ENCODE measurements around the gene NVL. TPM values are rescaled to one million over a fixed set of nuclear protein-coding genes. Genes with fewer than 3 reads are reported as not detected.

Gene NVL
- total and polyA plus RNA-seq, 2 of the 8 experiments (the other 6 are each of a cell fraction or from before 2014, with no cell fraction given): 22.7 to 45.8 TPM

GRCh38 chr1:224216382-224216781 is 113.6 kb downstream of the NVL start:
- Histone ChIP-seq H2AFZ (ENCODE audit: low read length) (no peak overlapping the region), H3K4ac (replicated peaks; ENCODE audit: insufficient read length, low read depth, low read length) (no peak overlapping the region), H3K9ac (replicated peaks in 1 of 4; ENCODE audit: extremely low read depth in 1 of 4, low read depth in 3 of 4, low read length in 3 of 4) (no peak overlapping the region), H2BK120ac (replicated peaks; ENCODE audit: low read depth, low read length) (no peak overlapping the region), H4K20me1 (replicated peaks in 1 of 2; ENCODE audit: control insufficient read depth in 1 of 2, insufficient read depth in 2 of 2, low read length in 2 of 2) (no peaks in the 10 kb centered on the region), H2AK5ac (ENCODE audit: low read depth, low read length) (no peak overlapping the region), H3K79me1 (ENCODE audit: low read depth, low read length) (no peaks in the 10 kb centered on the region), H4K91ac (replicated peaks; ENCODE audit: insufficient read length, low read length) (no peak overlapping the region), H3K56ac (replicated peaks; ENCODE audit: insufficient read length, low read depth, low read length) (no peak overlapping the region), H3K4me3 (ENCODE audit: extremely low read depth in 1 of 4, insufficient read depth in 2 of 4, low read depth in 3 of 4, low read length in 4 of 4) (no peak overlapping the region), H4K5ac (ENCODE audit: insufficient read length, low read depth, low read length) (no peak overlapping the region), H3K36me3 (ENCODE audit: control insufficient read depth in 2 of 4, insufficient read depth in 4 of 4, low read length in 3 of 4) (no peaks in the 10 kb centered on the region), H3K27ac (ENCODE audit: low read depth, low read length) (no peak overlapping the region), H3K4me1 (replicated peaks in 1 of 4; ENCODE audit: control insufficient read depth in 3 of 4, insufficient read depth in 4 of 4, low read length in 3 of 4) (peaks cover 10 to 15% (median 11%) of the 10 kb centered on the region in 4 experiments), H3K23ac (ENCODE audit: insufficient read length) (no peak overlapping the region), H3K18ac (ENCODE audit: extremely low read depth, low read length) (no peak overlapping the region), H4K8ac (ENCODE audit: extremely low read depth, insufficient read depth, low read length) (no peak overlapping the region; the same call in 1 of the 2 replicates), H3K14ac (ENCODE audit: insufficient read length) (no peak overlapping the region), H2BK20ac (ENCODE audit: low read length) (no peak overlapping the region), H3K23me2 (ENCODE audit: low read depth, low read length) (no peaks in the 10 kb centered on the region), H2BK12ac (ENCODE audit: low read depth, low read length) (no peak overlapping the region), H3K4me2 (ENCODE audit: insufficient read depth in 1 of 2, low read depth in 2 of 2, low read length in 2 of 2) (no peak overlapping the region), H2BK15ac (ENCODE audit: low read length) (no peak overlapping the region), H3K9me3 (ENCODE audit: insufficient read depth in 2 of 2, low read depth in 1 of 2, low read length in 1 of 2) (no peaks in the 10 kb centered on the region; a peak in 1 of 4 replicates), H3K79me2 (ENCODE audit: control insufficient read depth in 1 of 2, insufficient read depth in 2 of 2, low read length in 2 of 2) (no peaks in the 10 kb centered on the region), H2BK5ac (ENCODE audit: low read depth, low read length) (no peak overlapping the region), H3K27me3 (replicated peaks in 1 of 4; ENCODE audit: control insufficient read depth in 3 of 4, extremely low read depth in 1 of 4, insufficient read depth in 3 of 4, low read length in 3 of 4) (no peaks in the 10 kb centered on the region; a peak in 1 of 7 replicates)
- WGBS, 2 experiments (ENCODE audit: extremely low coverage in 1 of 2, insufficient coverage in 1 of 2, insufficient read length in 1 of 2, insufficient replicate concordance in 2 of 2, low coverage in 1 of 2, low lambda C conversion rate in 2 of 2, missing lambda C conversion rate in 1 of 2): 98% methylated on average over 8 of the region's 8 CpGs; no CpG with 5 or more reads in 1 of the 2 experiments
- no peak for TF ChIP-seq ATF2 (IDR thresholded peaks at IDR 0.05; ENCODE audit: low read length)
- no peak for TF ChIP-seq CTBP2 (IDR thresholded peaks at IDR 0.05; ENCODE audit: borderline replicate concordance, insufficient read depth, insufficient read length, low read length)
- no peak for TF ChIP-seq SP2 (IDR thresholded peaks at IDR 0.05; ENCODE audit: low read length)
- no peak for TF ChIP-seq HDAC6 (IDR thresholded peaks at IDR 0.05; ENCODE audit: low read depth, low read length)
- TF ChIP-seq TBP (IDR thresholded peaks at IDR 0.05; ENCODE audit: low read depth, low read length): no peak
- TF ChIP-seq CHD2 (IDR thresholded peaks at IDR 0.05; ENCODE audit: low read length): no peak
- TF ChIP-seq, protein P1, sequence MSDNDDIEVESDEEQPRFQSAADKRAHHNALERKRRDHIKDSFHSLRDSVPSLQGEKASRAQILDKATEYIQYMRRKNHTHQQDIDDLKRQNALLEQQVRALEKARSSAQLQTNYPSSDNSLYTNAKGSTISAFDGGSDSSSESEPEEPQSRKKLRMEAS (IDR thresholded peaks at IDR 0.05): no peak
- no peak for TF ChIP-seq MAFK (IDR thresholded peaks at IDR 0.05; ENCODE audit: low read depth, low read length)
- TF ChIP-seq POLR2AphosphoS5 (IDR thresholded peaks at IDR 0.05; ENCODE audit: low read depth, low read length): no peak
- POLR2A ChIA-PET (ENCODE audit: partially characterized antibody): interaction anchor here (0.7 to 0.8 kb wide), 2 partner anchors 40 to 41 kb away, joined by 3 read pairs; no protein-coding TSS in a partner anchor
- no peak for DNase-seq (ENCODE audit: low read depth in 1 of 2, low spot score in 2 of 2)
- no peak for FAIRE-seq
- CTCF ChIA-PET (ENCODE audit: partially characterized antibody): interaction anchor here (0.8 kb wide), 1 partner anchor 82 kb away, joined by 3 read pairs; no protein-coding TSS in a partner anchor

Data from H1 (cell line).